ENCODE measurements around the gene TRA2B.

TRA2B gene

DNA sequence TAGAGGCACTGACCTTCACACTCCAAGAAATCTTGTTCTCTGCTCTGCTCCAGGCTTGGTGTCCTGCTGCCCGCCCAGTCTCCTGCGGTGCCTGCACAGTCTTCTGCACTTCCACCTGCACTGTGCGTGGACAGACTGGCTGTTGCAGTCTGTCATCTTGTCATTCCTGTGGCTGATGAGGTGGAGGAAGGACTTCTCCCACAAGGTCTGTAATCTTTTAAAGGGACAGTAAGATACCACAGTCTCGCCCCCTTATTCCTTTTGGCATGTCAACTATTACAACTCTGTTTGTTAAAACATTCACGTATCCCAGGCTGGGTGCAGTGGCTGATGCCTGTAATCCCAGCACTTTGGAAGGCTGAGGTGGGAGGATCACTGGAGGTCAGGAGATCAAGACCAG, 58.9 kb downstream of the TRA2B start:
- no peak for DNase-seq (ENCODE audit: low read depth in 2 of 3, low spot score in 1 of 3)

DNA sequence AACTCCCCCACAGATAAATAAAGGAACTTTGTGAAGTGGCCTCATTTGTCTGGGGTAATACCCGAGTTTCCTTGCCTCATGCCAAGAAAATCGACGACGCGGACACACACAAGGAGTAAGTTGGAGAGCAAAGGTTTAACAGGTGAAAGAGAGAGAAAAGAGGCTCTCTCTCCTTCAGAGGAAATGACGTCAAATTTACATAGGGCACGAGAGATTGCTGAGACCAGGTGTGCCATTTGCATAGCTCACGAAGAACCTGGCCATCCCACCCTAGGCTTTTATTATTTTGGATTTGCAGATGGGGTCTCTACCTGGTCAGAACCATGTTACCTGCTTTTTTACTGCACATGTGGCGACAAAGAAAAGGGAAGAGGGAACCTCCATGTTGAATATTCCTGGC, 63.7 kb downstream of the TRA2B start:
- no peak for DNase-seq (ENCODE audit: low read depth in 2 of 3, low spot score in 1 of 3)

DNA sequence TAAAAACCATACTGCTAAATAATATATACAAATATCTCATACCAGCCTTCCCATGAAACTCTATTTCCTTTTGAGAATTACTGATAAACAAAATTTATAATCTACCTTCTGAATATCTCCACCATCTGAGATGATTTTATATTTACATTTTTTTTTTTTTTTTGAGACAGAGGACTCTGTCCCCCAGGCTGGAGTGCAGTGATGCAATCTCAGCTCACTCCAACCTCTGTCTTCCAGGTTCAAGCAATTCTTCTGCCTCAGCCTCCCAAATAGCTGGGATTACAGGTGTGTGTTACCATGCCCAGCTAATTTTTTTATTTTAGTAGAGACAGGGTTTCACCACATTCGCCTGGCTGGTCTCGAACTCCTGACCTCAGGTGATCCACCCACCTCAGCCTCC, 70.2 kb downstream of the TRA2B start:
- no peak for DNase-seq (ENCODE audit: low read depth in 2 of 3, low spot score in 1 of 3)

DNA sequence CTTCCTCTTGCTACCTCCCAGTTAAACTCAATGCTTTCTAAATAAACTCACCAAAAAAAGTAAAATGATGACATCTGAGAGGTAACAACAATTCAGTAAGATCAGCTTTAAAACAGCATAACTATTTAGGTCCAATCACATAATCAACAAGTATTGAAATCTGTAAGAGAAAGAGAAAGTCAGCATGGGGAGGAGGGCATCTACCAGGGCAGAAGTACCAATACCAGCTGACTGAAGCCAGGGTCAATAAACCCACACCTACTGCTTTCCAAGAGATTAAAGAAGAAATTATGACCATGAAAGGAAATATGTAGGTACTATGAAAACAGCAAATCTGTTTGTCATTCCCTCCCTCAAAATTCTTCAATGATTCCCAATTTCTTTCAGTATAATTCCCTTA, 70.8 kb downstream of the TRA2B start:
- no peak for DNase-seq (ENCODE audit: low read depth in 2 of 3, low spot score in 1 of 3)

DNA sequence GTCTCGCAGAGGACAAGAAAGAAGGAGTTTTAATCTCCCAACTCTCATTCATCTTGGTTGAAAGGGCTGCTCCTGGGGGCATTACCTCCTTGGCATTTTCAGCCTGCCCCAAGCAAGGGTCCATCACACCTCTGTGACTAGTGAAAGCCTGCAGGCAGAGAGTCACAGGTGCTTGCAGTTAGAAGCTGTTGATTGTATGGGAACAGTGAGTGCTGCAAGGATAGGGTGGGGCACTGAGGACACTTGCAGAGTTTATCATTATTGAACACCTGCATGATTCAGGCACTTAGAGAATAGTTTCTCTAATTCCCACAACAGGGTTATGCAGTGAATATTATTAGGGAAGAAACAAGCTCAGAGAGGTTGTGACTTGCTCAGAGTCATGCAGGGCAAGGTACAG, 71.3 kb downstream of the TRA2B start:
- DNase-seq (ENCODE audit: low read depth in 2 of 3, low spot score in 1 of 3) = no peak

Measured in stimulated activated CD4-positive, alpha-beta T cell treated with anti-CD3 and anti-CD28 coated beads, Interleukin-12 subunit alpha, Interleukin-12 subunit beta, amount 100 ng/mL, for 48 hours (primary cell).